Raji (cell line): Measurements from ENCODE around the gene NUP133.

Experiments
- POLR2A ChIP-seq: IDR thresholded peaks from 2 replicates; pipeline ENCODE4 v1.6.1; 2011; ENCODE audit warnings: low read depth, low read length, control low read depth; ENCODE audit not compliant: insufficient read depth

NUP133 gene

DNA sequence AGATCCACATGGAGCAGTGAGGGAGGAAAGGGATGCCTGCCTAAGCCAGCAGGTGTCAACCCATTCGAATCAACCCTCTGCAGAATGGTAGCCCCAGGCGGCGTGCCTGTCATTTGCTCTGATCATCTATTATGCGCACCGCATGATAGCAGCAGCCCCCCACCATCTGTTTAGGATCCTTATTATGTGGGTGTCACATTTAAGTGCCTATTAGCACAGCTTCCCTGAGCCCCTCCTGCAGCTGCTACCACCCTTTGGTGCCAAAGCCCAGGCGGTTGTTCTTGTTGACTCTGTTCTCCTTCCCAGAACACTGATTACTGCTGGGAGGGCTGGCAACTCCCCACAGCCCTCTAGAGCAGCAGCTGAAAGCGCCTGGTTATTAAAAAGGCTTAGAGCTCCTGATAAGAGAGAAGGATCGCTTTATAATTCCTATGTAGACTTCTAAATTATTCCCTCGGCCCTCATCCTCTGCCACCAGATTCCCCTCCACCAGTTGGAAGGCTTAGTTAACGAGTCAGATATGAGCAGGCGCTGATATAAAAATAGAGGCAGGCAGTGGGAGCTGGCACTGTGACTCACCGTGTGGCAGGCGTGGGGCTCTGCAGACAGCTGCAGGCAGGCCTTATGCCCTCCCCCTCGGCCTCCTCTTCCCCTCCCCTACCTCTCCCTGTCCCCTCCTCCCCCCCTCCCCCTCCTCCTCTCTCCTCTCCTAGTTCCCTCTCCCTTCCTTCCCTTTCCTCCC, 97.3 kb downstream of the NUP133 start:
- no peak for TF ChIP-seq POLR2A

DNA sequence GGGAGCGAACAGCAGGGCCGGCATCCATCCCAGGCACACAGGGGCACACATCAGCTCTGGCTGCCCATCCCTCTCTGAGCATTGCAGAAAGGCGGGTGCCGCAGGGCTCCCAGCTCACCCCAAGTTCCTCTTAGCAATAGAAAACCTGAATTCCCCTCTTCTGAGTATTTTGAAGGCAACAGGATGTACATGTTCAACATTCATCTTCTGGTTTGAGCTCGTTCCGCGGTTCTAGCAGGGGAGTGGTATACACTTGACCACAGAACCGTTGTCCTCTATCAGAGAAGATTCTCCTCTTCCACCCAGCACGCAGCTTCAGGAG, 97.8 kb downstream of the NUP133 start:
- TF ChIP-seq POLR2A = no peak

DNA sequence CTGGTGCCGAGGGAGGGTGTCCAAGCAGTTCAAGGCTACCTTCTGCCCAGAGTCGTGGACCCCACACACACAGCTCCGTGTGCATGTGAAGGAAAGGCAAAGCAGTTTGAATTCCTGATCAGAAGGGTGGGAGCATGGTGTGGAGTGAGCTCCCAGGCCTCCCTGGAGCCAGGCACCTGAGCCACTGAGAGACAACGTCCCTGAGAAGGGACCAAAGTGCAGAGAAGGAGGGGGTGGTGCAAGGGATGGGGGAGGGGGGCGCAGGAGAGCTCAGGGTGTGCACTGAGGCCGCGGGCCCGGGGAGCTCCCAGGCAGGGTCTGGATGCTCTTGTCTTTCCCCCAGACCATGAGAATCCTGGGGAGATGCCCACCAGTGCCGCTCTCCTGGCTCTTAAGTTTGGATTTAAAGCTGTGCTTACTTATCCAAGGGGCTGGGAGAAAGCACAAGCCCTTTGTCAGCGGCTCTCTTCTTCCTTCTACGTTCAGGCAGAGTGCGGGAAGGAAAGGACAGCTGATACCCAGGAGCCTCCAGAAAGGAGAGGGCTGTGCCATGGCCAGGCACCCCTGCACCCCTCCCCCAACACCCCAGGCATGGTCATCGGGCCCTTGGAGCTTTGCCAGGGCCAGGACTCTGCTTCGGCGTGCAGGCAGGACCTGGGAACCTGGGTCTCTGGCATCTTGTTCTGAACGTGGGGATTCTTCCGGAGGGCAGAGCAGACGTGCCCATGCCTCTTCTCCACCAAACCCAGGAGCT, 98.3 kb downstream of the NUP133 start:
- no peak for TF ChIP-seq POLR2A

DNA sequence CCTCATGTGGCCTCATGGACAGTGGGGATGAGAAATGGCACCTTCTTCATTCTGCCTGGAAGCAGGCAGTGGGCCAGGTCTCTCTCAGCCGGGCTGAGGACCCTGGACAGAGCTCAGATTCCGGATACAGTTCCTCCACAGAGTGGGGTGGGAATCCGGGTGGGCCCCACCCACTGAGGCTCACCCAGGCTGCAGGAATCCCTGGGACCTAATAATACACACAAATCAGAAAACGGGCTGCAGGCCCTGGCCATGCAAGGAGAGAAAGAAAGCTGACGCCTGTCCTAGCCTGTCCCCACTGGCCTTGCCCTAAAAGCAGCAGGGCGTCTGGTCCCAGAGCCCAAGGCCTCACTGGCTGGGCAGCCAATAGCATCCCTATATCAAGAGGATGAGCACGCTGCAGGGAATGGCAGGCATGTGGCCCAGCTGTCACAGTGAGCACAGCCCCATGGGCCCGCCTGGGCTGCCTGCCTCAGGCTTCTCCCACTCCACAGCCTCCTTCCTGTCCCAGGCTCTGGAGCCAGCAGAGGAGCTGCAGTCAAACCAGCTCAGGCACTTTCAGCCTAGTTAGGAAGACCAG, 99.6 kb downstream of the NUP133 start:
- no peak for TF ChIP-seq POLR2A

DNA sequence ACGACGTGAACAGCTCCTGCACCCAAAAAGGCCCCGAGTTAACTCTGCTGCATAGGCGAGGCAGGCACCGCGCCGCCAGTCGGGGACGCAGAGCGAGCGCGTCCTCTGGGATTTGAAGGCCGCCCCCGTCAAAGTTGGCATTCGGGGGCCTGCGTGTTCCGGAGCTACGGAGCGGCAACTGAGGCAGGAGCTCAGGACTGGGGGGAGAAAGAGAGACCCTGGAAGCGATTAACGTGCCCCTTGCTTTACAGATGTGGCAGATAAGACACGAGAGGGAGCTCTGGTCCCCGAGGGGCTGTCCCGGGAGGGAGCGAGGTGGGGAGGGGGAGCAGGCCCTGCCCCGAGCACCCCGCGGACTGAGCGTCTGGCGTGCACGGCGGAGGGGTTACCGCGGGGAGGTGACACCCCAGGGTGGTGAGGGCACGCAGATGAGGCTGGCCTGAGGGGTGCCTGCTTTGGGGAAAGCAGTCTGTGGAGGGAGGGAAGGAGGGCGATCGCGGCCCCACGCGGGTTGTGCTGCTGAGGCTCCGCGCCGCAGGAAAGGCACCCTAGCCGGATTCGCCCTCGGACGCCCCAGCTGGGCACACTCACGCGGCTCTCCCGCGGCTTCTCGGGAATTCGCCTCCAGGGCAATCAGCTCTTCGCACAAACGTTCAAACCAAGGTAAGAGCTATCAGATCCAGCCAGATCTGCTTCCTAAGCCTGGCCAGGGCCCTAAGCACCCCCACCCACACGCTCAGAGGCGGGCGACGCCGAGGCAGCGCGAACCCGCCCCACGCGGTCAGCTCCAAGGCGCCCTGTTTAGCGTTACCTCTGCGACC, 100.7 kb downstream of the NUP133 start:
- TF ChIP-seq POLR2A = no peak

DNA sequence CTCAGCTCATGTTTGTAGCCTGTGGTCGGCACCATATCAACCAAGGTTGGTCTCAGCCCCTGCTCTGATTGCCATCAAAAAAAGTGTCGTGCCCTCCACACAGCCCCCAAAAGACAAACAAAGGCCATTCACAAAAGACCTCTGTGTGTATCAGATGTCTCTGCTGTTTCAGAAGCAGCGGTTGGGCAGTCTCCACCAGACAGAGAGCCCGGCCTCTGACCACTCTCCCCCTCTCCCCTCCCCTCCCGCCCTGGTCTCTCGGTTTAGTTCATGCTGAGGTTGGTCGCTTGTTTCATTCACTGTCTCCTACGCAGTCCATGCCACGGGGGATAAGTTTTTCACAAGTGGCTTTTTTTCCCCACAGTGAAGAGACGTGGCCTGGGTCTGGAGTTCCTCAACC, 101.3 kb downstream of the NUP133 start:
- no peak for TF ChIP-seq POLR2A

DNA sequence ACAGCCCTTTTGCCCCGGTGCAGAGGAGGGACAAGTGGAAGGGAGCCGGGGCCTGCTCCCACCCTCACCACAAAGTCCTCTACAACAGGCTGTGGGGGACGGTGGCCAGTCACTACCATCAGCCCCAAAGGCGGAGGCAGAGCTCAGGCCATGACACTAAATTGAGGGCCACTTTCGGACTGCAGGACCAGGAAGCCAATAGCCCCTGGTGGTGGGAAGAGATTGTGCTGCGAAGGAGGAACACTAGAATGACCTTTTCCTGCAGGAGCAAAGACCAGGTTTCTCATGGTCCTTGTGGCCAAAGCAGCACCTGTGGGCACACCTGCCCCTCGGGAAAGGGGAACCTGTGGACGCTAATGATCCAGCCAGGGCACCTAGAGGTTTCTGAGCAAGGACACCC, 104.6 kb downstream of the NUP133 start:
- TF ChIP-seq POLR2A = no peak

DNA sequence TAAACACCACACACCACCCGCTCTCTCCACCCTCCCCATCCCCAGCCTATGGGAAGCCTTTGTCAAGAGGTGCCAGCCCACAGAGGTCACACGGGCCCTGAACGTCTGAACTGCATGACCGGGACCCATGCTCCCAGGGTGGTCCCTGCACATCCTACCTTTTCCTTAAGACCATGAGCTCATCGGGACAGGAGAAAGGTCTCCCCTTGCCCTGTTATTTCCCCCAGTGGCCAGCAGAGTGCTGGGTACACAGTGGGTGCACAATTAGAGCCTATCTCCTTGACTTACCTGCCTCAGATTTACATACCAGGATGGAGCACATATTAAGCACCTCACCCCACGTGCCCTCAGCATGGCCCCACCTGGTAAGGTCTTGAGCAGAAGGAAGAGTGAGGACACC, 105.1 kb downstream of the NUP133 start:
- no peak for TF ChIP-seq POLR2A

DNA sequence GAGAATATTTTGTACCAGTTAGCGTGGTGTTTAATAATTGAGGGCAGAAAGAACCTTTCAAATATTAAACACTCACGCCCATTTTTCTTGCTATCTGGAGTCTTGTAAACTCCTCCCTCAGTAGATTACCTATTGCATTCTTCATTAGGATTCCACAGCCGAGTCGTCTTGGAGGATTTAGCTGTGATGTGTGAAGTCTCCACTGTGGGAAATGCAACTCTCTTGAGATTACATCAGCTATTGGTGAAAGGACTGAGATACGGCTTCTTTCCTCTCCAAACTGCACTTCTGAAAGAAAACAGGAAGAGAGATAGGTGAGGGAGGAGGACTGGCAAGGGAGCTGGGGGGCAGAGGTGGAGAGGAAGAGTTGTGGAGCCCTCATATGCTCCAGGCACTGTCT, 110.4 kb downstream of the NUP133 start:
- no peak for TF ChIP-seq POLR2A

DNA sequence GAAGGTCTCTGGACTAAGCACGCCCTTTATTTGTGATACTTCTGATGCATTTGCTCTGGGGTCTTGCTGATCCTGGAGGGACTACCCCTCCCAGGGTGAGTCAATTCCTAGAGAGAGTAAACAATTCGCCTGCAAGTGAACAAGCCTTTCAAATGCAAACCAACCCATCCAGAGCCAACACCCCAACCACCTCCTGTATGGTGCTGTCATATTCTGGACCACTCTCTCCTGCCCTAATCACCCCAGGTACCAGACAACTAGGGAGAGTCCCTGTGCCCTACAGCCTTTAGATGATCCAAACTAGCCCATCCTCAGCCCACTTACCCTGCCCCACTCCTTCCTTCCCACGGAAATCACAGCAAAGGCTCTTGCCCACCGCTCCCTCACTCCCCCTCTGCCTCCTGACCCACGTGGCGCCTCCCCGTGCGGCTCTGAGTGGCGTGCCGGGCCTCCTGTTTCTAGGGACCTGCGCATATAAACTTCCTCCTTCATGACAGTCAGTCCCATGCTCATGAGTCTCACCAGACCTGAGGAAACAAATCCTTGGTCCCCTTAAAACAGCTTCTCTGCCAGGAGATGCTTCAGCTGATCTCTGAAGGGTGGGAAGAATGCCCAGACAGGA, 111.4 kb downstream of the NUP133 start:
- no peak for TF ChIP-seq POLR2A

DNA sequence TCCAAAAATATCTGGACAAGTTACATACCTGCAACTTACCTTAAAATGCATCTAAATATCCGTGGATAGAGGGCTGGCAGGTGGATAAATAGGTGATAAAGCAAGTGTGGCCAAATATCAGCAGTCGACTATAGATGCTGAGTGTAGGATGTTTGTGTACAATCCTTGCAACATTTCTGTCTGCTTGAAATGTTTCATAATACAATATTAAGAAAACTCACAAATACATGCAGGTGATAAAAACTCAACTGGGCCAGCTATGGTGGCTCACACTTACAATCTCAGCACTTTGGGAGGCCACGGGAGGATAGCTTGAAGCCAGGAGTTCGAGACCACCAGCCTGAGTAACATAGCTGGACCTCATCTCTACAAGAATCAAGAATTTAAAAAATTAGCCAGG, 115.2 kb downstream of the NUP133 start:
- TF ChIP-seq POLR2A = no peak
